SK-N-SH treated with all-trans-retinoic acid at 6 μM for 48 hours (cell line): ENCODE results near the gene TAOK3.
"Not testable (repeated sequence)": the region's sequence is repeated elsewhere in the genome, so short reads cannot be mapped to it uniquely, and the experiment has no call there.

Experiments used
- ATAC-seq: fragments of 200-7000 bp; cut with Tn5 transposase; 3 replicates; pipeline ENCODE4 v1.9.1; 2020; ENCODE audit warnings: mild to moderate bottlenecking, moderate library complexity
- ARNTL ChIP-seq: fragments of 450-650 bp; formaldehyde crosslinking; IDR thresholded peaks from 2 replicates; pipeline ENCODE4 v1.5.0; 2020; ENCODE audit warnings: low read depth, mild to moderate bottlenecking, moderate library complexity, borderline replicate concordance
- BACH2 ChIP-seq: fragments of 250-450 bp; sonication (Bioruptor Pico); IDR thresholded peaks from 2 replicates; pipeline ENCODE4 v1.9.0; 2021; ENCODE audit warnings: mild to moderate bottlenecking, borderline replicate concordance
- CSDC2 ChIP-seq: fragments of 250-450 bp; sonication (Bioruptor Pico); IDR thresholded peaks from 2 replicates; pipeline ENCODE4 v1.5.0; 2020; ENCODE audit warnings: mild to moderate bottlenecking, moderate library complexity
- GLIS3 ChIP-seq: fragments of 250-450 bp; sonication (Bioruptor Pico); IDR thresholded peaks from 2 replicates; pipeline ENCODE4 v1.5.0; 2020; ENCODE audit warnings: mild to moderate bottlenecking, moderate library complexity
- ISL1 ChIP-seq: fragments of 250-450 bp; sonication (Bioruptor Pico); IDR thresholded peaks from 2 replicates; pipeline ENCODE4 v2.1.2; 2022; ENCODE audit warnings: mild to moderate bottlenecking, moderate library complexity
- OSR1 ChIP-seq: fragments of 250-450 bp; sonication (Bioruptor Pico); IDR thresholded peaks from 2 replicates; pipeline ENCODE4 v1.8.0; 2022; ENCODE audit warnings: moderate library complexity, mild to moderate bottlenecking, inconsistent platforms
- PPARA ChIP-seq: fragments of 250-450 bp; sonication (Bioruptor Pico); IDR thresholded peaks from 2 replicates; pipeline ENCODE4 v1.5.0; 2020; ENCODE audit warnings: mild to moderate bottlenecking, borderline replicate concordance
- RARB ChIP-seq: fragments of 250-450 bp; sonication (Bioruptor Pico); IDR thresholded peaks from 2 replicates; pipeline ENCODE4 v1.8.0; 2021; ENCODE audit warnings: mild to moderate bottlenecking, moderate library complexity
- SNAI2 ChIP-seq: fragments of 250-450 bp; sonication (Bioruptor Pico); IDR thresholded peaks from 2 replicates; pipeline ENCODE4 v1.5.0; 2020; ENCODE audit warnings: mild to moderate bottlenecking, moderate library complexity
- TCF4 ChIP-seq: fragments of 250-450 bp; sonication (Bioruptor Pico); IDR thresholded peaks from 2 replicates; pipeline ENCODE4 v1.8.0; 2021; ENCODE audit warnings: mild to moderate bottlenecking, moderate library complexity, borderline replicate concordance
- TOX ChIP-seq: fragments of 250-450 bp; sonication (Bioruptor Pico); IDR thresholded peaks from 2 replicates; pipeline ENCODE4 v1.8.0; 2021; ENCODE audit warnings: mild to moderate bottlenecking, moderate library complexity, borderline replicate concordance
- ZC3H10 ChIP-seq: fragments of 250-450 bp; sonication (Bioruptor Pico); IDR thresholded peaks from 2 replicates; pipeline ENCODE4 v1.5.1; 2021; ENCODE audit warnings: mild to moderate bottlenecking, moderate library complexity
- ZFP3 ChIP-seq: fragments of 250-450 bp; sonication (Bioruptor Pico); IDR thresholded peaks from 2 replicates; pipeline ENCODE4 v1.5.0; 2020; ENCODE audit warnings: mild to moderate bottlenecking, moderate library complexity
- ZFP30 ChIP-seq: fragments of 450-650 bp; formaldehyde crosslinking; IDR thresholded peaks from 2 replicates; pipeline ENCODE4 v1.5.0; 2022; ENCODE audit warnings: mild to moderate bottlenecking, moderate library complexity
- ZNF565 ChIP-seq: fragments of 450-650 bp; formaldehyde crosslinking; conservative IDR thresholded peaks from 2 replicates; pipeline ENCODE4 v1.5.0; 2020; ENCODE audit warnings: low read depth, mild to moderate bottlenecking, moderate library complexity
- ZNF8 ChIP-seq: fragments of 450-650 bp; formaldehyde crosslinking; IDR thresholded peaks from 2 replicates; pipeline ENCODE4 v1.5.0; 2020; ENCODE audit warnings: mild to moderate bottlenecking, moderate library complexity
- TF ChIP-seq, protein P1 (sequence below): fragments of 250-450 bp; sonication (Bioruptor Pico); IDR thresholded peaks from 2 replicates; pipeline ENCODE4 v1.8.0; 2020; ENCODE audit warnings: mild to moderate bottlenecking, moderate library complexity, borderline replicate concordance
- TF ChIP-seq, protein P2 (sequence below): fragments of 250-450 bp; sonication (Bioruptor Pico); IDR thresholded peaks from 2 replicates; pipeline ENCODE4 v1.8.0; 2021; ENCODE audit warnings: low read depth, mild to moderate bottlenecking, moderate library complexity, borderline replicate concordance
- TF ChIP-seq, protein P3 (sequence below): fragments of 250-450 bp; sonication (Bioruptor Pico); IDR thresholded peaks from 2 replicates; pipeline ENCODE4 v1.5.1; 2020; ENCODE audit warnings: low read depth, mild to moderate bottlenecking, moderate library complexity
- TF ChIP-seq, protein P4 (sequence below): fragments of 250-450 bp; sonication (Bioruptor Pico); IDR thresholded peaks from 2 replicates; pipeline ENCODE4 v1.5.1; 2021; ENCODE audit warnings: mild to moderate bottlenecking, moderate library complexity

Gene TAOK3

DNA sequence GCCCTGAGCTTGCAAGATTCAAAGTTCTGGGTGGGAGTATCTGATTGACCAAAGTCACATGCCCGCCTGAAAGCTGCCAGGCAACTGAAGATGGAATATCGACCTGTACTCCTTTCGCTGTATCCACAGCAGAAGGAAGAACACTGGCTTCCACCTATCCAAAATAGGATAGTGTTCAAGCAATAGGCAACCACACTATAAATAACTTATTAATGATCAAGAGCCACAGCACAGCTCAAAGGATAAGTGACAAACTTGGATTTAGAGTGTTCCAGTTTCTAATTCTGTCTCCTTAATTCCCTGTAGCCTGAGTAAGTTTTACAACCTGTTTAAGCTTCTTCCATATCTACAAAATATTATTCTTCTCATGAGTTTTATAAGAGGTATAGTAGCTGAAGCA, 89.9 kb downstream of the TAOK3 start:
- ATAC-seq: no peak
- TF ChIP-seq ISL1 (CRISPR knock-in tag): no peak
- TF ChIP-seq, protein P1, sequence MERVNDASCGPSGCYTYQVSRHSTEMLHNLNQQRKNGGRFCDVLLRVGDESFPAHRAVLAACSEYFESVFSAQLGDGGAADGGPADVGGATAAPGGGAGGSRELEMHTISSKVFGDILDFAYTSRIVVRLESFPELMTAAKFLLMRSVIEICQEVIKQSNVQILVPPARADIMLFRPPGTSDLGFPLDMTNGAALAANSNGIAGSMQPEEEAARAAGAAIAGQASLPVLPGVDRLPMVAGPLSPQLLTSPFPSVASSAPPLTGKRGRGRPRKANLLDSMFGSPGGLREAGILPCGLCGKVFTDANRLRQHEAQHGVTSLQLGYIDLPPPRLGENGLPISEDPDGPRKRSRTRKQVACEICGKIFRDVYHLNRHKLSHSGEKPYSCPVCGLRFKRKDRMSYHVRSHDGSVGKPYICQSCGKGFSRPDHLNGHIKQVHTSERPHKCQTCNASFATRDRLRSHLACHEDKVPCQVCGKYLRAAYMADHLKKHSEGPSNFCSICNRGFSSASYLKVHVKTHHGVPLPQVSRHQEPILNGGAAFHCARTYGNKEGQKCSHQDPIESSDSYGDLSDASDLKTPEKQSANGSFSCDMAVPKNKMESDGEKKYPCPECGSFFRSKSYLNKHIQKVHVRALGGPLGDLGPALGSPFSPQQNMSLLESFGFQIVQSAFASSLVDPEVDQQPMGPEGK (CRISPR knock-in tag): no peak
- TF ChIP-seq ZFP3 (CRISPR knock-in tag): no peak

DNA sequence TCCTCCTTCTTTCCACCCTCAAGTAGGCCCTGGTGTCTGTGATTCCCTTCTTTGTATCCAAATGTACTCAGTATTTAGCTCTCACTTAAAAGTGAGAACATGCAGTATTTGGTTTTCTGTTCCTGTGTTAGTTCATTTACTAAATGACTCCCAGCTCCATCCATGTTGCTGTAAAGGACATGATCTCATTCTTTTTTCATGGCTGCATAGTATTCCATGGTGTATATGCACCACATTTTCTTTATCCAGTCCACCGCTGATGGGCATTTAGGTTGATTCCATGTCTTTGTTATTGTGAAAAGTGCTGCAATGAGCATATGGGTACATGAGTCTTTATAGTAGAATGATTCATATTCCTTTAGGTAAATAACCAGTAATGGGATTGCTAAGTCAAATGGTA, 94.4 kb downstream of the TAOK3 start:
- not testable (repeated sequence) for ATAC-seq

DNA sequence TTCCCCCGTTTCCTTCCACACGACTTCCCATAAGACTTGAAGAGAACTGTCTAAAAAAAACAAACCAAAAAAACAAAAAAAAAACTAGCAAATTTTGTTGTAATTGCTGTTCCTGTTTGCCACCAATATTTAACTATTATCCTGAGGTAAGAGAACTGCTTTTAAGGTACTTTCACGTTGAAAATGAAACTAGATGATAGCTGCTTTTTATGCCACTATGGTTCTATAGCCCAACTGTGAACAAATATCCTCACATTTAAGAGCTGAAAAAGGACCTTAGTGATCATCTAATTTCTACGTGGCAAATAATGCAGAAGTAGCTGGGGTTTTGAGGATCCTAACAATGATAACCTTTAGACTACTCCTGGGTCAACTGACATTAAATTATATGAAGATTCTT, 98.6 kb downstream of the TAOK3 start:
- no peak for ATAC-seq
- TF ChIP-seq GLIS3 (CRISPR knock-in tag) (no peak), SNAI2 (CRISPR knock-in tag) (no peak), ZNF8 (CRISPR knock-in tag) (no peak), ZFP3 (CRISPR knock-in tag) (no peak), TCF4 (CRISPR knock-in tag) (no peak), ZFP30 (no peak), ARNTL (no peak), BACH2 (no peak), RARB (CRISPR knock-in tag) (no peak), CSDC2 (CRISPR knock-in tag) (no peak)
- TF ChIP-seq, protein P1 (CRISPR knock-in tag): no peak
- TF ChIP-seq, protein P2, sequence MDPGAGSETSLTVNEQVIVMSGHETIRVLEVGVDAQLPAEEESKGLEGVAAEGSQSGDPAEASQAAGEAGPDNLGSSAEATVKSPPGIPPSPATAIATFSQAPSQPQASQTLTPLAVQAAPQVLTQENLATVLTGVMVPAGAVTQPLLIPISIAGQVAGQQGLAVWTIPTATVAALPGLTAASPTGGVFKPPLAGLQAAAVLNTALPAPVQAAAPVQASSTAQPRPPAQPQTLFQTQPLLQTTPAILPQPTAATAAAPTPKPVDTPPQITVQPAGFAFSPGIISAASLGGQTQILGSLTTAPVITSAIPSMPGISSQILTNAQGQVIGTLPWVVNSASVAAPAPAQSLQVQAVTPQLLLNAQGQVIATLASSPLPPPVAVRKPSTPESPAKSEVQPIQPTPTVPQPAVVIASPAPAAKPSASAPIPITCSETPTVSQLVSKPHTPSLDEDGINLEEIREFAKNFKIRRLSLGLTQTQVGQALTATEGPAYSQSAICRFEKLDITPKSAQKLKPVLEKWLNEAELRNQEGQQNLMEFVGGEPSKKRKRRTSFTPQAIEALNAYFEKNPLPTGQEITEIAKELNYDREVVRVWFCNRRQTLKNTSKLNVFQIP (CRISPR knock-in tag): no peak
- TF ChIP-seq, protein P3, sequence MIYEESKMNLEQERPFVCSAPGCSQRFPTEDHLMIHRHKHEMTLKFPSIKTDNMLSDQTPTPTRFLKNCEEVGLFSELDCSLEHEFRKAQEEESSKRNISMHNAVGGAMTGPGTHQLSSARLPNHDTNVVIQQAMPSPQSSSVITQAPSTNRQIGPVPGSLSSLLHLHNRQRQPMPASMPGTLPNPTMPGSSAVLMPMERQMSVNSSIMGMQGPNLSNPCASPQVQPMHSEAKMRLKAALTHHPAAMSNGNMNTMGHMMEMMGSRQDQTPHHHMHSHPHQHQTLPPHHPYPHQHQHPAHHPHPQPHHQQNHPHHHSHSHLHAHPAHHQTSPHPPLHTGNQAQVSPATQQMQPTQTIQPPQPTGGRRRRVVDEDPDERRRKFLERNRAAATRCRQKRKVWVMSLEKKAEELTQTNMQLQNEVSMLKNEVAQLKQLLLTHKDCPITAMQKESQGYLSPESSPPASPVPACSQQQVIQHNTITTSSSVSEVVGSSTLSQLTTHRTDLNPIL: no peak

DNA sequence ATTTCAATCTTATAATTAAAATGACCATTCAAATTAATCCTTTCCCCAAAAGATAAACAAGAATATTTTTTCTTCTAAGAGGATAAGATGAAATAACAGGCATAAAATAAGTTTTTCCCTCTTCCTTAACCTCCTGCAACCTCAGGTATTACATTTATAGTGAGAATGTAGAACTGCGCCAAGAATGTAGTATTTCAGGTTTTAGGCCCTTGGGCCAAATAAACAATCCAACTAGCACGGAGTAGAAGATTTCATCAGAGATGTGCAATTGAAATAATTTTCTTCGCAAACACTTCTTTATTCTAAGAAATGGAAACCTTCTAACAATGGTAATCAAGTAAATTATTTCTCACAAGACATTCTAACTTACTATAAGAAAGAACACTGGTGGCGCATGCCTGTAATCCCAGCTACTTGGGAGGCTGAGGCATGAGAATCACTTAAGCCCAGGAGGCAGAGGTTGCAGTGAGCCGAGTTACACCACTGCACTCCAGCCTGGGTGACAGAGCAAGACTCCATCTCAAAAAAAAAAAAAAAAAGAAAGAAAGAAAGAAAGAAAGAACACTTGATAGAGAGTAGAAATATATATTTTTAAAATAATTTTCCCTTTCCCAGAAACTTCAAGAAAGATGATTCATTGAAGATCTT, 100.8 kb downstream of the TAOK3 start:
- ATAC-seq: no peak
- no peak for TF ChIP-seq CSDC2 (CRISPR knock-in tag)
- TF ChIP-seq ZC3H10: no peak
- no peak for TF ChIP-seq GLIS3 (CRISPR knock-in tag)
- TF ChIP-seq ZFP30: no peak
- no peak for TF ChIP-seq ZNF565 (CRISPR knock-in tag)
- no peak for TF ChIP-seq SNAI2 (CRISPR knock-in tag)
- TF ChIP-seq TCF4 (CRISPR knock-in tag): no peak
- TF ChIP-seq ARNTL: no peak
- no peak for TF ChIP-seq ZNF8 (CRISPR knock-in tag)
- TF ChIP-seq, protein P2 (CRISPR knock-in tag): no peak
- TF ChIP-seq RARB (CRISPR knock-in tag): no peak
- TF ChIP-seq ISL1 (CRISPR knock-in tag): no peak
- no peak for TF ChIP-seq PPARA (CRISPR knock-in tag)
- TF ChIP-seq BACH2: no peak
- no peak for TF ChIP-seq TOX (CRISPR knock-in tag)
- TF ChIP-seq OSR1 (CRISPR knock-in tag): no peak
- TF ChIP-seq, protein P4, sequence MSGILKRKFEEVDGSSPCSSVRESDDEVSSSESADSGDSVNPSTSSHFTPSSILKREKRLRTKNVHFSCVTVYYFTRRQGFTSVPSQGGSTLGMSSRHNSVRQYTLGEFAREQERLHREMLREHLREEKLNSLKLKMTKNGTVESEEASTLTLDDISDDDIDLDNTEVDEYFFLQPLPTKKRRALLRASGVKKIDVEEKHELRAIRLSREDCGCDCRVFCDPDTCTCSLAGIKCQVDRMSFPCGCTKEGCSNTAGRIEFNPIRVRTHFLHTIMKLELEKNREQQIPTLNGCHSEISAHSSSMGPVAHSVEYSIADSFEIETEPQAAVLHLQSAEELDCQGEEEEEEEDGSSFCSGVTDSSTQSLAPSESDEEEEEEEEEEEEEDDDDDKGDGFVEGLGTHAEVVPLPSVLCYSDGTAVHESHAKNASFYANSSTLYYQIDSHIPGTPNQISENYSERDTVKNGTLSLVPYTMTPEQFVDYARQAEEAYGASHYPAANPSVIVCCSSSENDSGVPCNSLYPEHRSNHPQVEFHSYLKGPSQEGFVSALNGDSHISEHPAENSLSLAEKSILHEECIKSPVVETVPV: no peak
